Measurements from ENCODE around the gene ACOX3. TPM values are rescaled to one million over a fixed set of nuclear protein-coding genes. Genes with fewer than 3 reads are reported as not detected.

The ACOX3 gene
- total and polyA plus RNA-seq, 9 of the 15 experiments (the other 6 are each of a cell fraction or from before 2014, with no cell fraction given) = 0.68 to 7.3 (median 3.7) TPM

DNA sequence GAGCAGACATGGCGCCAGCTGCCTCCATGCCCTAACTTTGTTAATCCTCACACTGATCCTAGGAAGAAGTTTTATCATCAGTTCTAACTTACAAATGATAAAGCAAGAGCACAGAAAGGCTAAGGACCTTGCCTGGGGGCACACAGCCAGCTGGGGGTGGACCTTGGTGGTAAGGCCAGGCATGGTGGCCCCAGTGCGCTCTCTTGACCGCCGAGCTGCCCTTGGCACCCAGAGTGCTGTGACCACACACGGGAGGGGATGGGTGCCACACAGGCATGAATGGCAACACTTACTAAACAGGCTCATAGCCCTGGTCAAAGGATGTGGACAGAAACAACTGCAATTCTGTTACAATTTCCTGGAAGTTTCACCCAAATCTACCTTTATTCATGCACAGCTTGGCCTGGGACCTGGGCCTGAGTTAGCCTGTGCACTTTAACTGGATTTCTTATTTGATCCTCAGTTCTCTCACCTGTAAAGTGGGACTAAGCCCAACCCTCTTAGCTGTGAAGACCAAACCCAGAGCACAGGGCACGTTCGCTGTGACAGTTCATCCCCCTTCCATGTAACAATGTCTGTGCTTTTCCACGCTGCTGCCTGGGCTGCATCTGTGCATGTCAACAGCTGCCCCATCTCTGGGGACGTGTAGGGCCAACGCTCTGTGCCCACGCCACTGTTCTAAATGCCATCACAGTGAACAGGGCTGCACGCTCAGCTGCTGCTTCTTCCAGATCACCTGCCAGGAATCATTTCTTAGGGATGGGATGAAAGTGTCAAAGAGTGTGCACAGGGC lies 44.8 kb downstream of the ACOX3 start:
- Histone ChIP-seq H3K27ac (ENCODE audit: extremely low read depth, low read depth, low read length) (no peak overlapping the region), H3K9ac (ENCODE audit: insufficient read depth in 1 of 2, low read depth in 2 of 2, low read length in 2 of 2) (no peak overlapping the region), H4K20me1 (replicated peaks; ENCODE audit: control insufficient read depth, insufficient read depth, low read length) (0 out of 2 replicates have a peak, but pooled peaks cover 3% of the 10 kb centered on the region), H3K4me2 (ENCODE audit: insufficient read depth, low read length) (no peak overlapping the region), H3K79me2 (ENCODE audit: control insufficient read depth, insufficient read depth, low read length) (no peaks in the 10 kb centered on the region), H3K36me3 (ENCODE audit: control insufficient read depth, insufficient read depth, low read length) (no peaks in the 10 kb centered on the region), H3K9me3 (replicated peaks; ENCODE audit: control insufficient read depth, insufficient read depth, low read depth, low read length) (no peaks in the 10 kb centered on the region), H3K27me3 (ENCODE audit: control insufficient read depth in 2 of 2, insufficient read depth in 2 of 2, low read length in 2 of 2) (no peaks in the 10 kb centered on the region), H3K4me3 (no peak overlapping the region), H2AFZ (ENCODE audit: low read depth, low read length) (no peak overlapping the region), H3K9me1 (ENCODE audit: control insufficient read depth, insufficient read depth, low read length) (no peaks in the 10 kb centered on the region), H3K4me1 (replicated peaks in 1 of 2; ENCODE audit: control insufficient read depth in 2 of 2, insufficient read depth in 2 of 2, low read length in 2 of 2) (no peaks in the 10 kb centered on the region)
- in situ Hi-C loops (cut with MboI) (no loop called here), intact Hi-C loops (cut with micrococcal nuclease) (no loop called here)
- CTCF ChIA-PET (ENCODE audit: low intra/inter-chr PET ratio) = no interaction called here
- FAIRE-seq = no peak
- no peak for DNase-seq (ENCODE audit: extremely low read depth in 1 of 4, low spot score in 3 of 4)
- ATAC-seq = no peak
- 52% methylated on average over 11 of the region's 12 CpGs for WGBS (ENCODE audit: insufficient coverage, low coverage, missing lambda C conversion rate)
- POLR2A ChIA-PET = interaction anchor here (0.6 kb wide), 2 partner anchors 12 to 96 kb away, joined by 3 read pairs; no protein-coding TSS in a partner anchor
- BruUV-seq (replicated peaks) = no TSS peak
- TF ChIP-seq MTA3 (IDR thresholded peaks at IDR 0.05; ENCODE audit: borderline replicate concordance) (no peak), ZNF717 (CRISPR knock-in tag; IDR thresholded peaks at IDR 0.05) (no peak), ZNF589 (CRISPR knock-in tag; IDR thresholded peaks at IDR 0.05; ENCODE audit: low read depth) (no peak), ZC3H8 (IDR thresholded peaks at IDR 0.05) (no peak), TAF7 (tag; IDR thresholded peaks at IDR 0.05) (no peak), RNF2 (IDR thresholded peaks at IDR 0.05) (no peak), CC2D1A (IDR thresholded peaks at IDR 0.05) (no peak)
- TF ChIP-seq, protein P1, sequence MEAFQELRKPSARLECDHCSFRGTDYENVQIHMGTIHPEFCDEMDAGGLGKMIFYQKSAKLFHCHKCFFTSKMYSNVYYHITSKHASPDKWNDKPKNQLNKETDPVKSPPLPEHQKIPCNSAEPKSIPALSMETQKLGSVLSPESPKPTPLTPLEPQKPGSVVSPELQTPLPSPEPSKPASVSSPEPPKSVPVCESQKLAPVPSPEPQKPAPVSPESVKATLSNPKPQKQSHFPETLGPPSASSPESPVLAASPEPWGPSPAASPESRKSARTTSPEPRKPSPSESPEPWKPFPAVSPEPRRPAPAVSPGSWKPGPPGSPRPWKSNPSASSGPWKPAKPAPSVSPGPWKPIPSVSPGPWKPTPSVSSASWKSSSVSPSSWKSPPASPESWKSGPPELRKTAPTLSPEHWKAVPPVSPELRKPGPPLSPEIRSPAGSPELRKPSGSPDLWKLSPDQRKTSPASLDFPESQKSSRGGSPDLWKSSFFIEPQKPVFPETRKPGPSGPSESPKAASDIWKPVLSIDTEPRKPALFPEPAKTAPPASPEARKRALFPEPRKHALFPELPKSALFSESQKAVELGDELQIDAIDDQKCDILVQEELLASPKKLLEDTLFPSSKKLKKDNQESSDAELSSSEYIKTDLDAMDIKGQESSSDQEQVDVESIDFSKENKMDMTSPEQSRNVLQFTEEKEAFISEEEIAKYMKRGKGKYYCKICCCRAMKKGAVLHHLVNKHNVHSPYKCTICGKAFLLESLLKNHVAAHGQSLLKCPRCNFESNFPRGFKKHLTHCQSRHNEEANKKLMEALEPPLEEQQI (IDR thresholded peaks at IDR 0.05) = no peak

All from K562 (cell line).